CD14-positive monocyte (primary cell): ENCODE results near the gene CDC42BPB. TPM values are rescaled to one million over a fixed set of nuclear protein-coding genes. Genes with fewer than 3 reads are reported as not detected.

ENCODE experiments used
- DNase-seq, 3 donors: peaks; one replicate each; pipeline ENCODE4 v3.0.0-alpha.2; 2011 to 2022
- H2AFZ ChIP-seq: 2 replicates; pipeline ENCODE4 v1.6.0; 2012; ENCODE audit warnings: mild to moderate bottlenecking, low read depth, low read length, inconsistent platforms; ENCODE audit not compliant: insufficient read depth, poor library complexity, severe bottlenecking
- H3K27ac ChIP-seq, 2 donors: 1 replicate in 1 of 2; 2 replicates in 1 of 2; pipeline ENCODE4 v1.5.1; 2012 to 2013; ENCODE audit warnings: low read length in 2 of 2, control low read depth in 1 of 2, inconsistent platforms in 1 of 2, low read depth in 1 of 2, mild to moderate bottlenecking in 1 of 2
- H3K27me3 ChIP-seq, 2 donors: one replicate each; pipeline versions ENCODE4 v1.6.0 to v1.6.1; 2011 to 2013; ENCODE audit warnings: low read length in 2 of 2; ENCODE audit not compliant: control insufficient read depth in 2 of 2, insufficient read depth in 2 of 2
- H3K36me3 ChIP-seq, 2 donors: replicated peaks in 1 of 2; 1 replicate in 1 of 2; 2 replicates in 1 of 2; pipeline versions ENCODE4 v1.5.1 to v1.6.1; 2012 to 2013; ENCODE audit warnings: low read length in 2 of 2, control low read depth in 1 of 2, inconsistent platforms in 1 of 2, mild to moderate bottlenecking in 1 of 2; ENCODE audit not compliant: insufficient read depth in 2 of 2, control insufficient read depth in 1 of 2
- H3K4me1 ChIP-seq, 2 donors: 1 replicate in 1 of 2; 2 replicates in 1 of 2; pipeline versions ENCODE4 v1.5.1 to v1.6.1; 2012 to 2013; ENCODE audit warnings: low read length in 2 of 2, control low read depth in 1 of 2, inconsistent platforms in 1 of 2, mild to moderate bottlenecking in 1 of 2, moderate library complexity in 1 of 2; ENCODE audit not compliant: insufficient read depth in 2 of 2, control insufficient read depth in 1 of 2
- H3K4me2 ChIP-seq: replicated peaks from 2 replicates; pipeline ENCODE3; 2012; ENCODE audit warnings: low read length, moderate library complexity, mild to moderate bottlenecking; ENCODE audit not compliant: poor library complexity, severe bottlenecking; ENCODE audit errors: extremely low read depth
- H3K4me3 ChIP-seq, 3 experiments: fragments of 200-600 bp in 1 of 3; sonication (generic) in 1 of 3; replicated peaks in 1 of 3; 1 replicate in 2 of 3; 2 replicates in 1 of 3; pipeline ENCODE4 v1.5.1; 2011 to 2013; ENCODE audit warnings: low read length in 3 of 3, mild to moderate bottlenecking in 3 of 3, control low read depth in 2 of 3, low read depth in 2 of 3, inconsistent platforms in 1 of 3, moderate library complexity in 1 of 3
- H3K79me2 ChIP-seq: 2 replicates; pipeline ENCODE4 v1.6.0; 2012; ENCODE audit warnings: mild to moderate bottlenecking, control low read depth, inconsistent platforms, low read length, moderate library complexity; ENCODE audit not compliant: insufficient read depth
- H3K9ac ChIP-seq: 2 replicates; pipeline ENCODE4 v1.6.0; 2017; ENCODE audit warnings: low read length, mild to moderate bottlenecking; ENCODE audit not compliant: insufficient read depth, poor library complexity, severe bottlenecking
- H3K9me3 ChIP-seq, 2 donors: replicated peaks in 1 of 2; 1 replicate in 1 of 2; 2 replicates in 1 of 2; pipeline versions ENCODE4 v1.5.1 to v1.6.1; 2012 to 2013; ENCODE audit warnings: low read length in 2 of 2, control low read depth in 1 of 2; ENCODE audit not compliant: control insufficient read depth in 1 of 2, insufficient read depth in 1 of 2
- H4K20me1 ChIP-seq: 2 replicates; pipeline ENCODE4 v1.6.0; 2012; ENCODE audit warnings: mild to moderate bottlenecking, low read length, control low read depth, moderate library complexity; ENCODE audit not compliant: insufficient read depth
- H3K27ac Mint-ChIP-seq, 7 donors: one replicate each; pipeline ENCODE4 v1.8.0; 2020; ENCODE audit warnings: mild to moderate bottlenecking in 7 of 7, mixed read lengths in 7 of 7, moderate library complexity in 6 of 7, inconsistent platforms in 2 of 7
- H3K27me3 Mint-ChIP-seq, 3 donors: one replicate each; pipeline ENCODE4 v1.8.0; 2021 to 2022; ENCODE audit warnings: low read depth in 3 of 3, mild to moderate bottlenecking in 3 of 3, mixed read lengths in 3 of 3, moderate library complexity in 3 of 3, inconsistent platforms in 1 of 3
- H3K36me3 Mint-ChIP-seq, 2 donors: one replicate each; pipeline ENCODE4 v1.8.0; 2020; ENCODE audit warnings: mixed read lengths in 2 of 2, inconsistent platforms in 1 of 2, mild to moderate bottlenecking in 1 of 2
- H3K4me1 Mint-ChIP-seq: one replicate; pipeline ENCODE4 v1.8.0; 2020; ENCODE audit warnings: mild to moderate bottlenecking, mixed read lengths
- H3K4me3 Mint-ChIP-seq, 2 donors: one replicate each; pipeline ENCODE4 v1.8.0; 2020; ENCODE audit warnings: mild to moderate bottlenecking in 2 of 2, mixed read lengths in 2 of 2, moderate library complexity in 1 of 2
- H3K9me3 Mint-ChIP-seq, 7 donors: one replicate each; pipeline ENCODE4 v1.8.0; 2020 to 2022; ENCODE audit warnings: mixed read lengths in 7 of 7, mild to moderate bottlenecking in 6 of 7, moderate library complexity in 6 of 7, inconsistent platforms in 2 of 7
- CTCF ChIP-seq: fragments of 200-600 bp; IDR thresholded peaks from one replicate; pipeline ENCODE4 v1.8.0; 2022; ENCODE audit warnings: antibody characterized with exemption, mild to moderate bottlenecking
- WGBS: methylation state at CpG from one replicate; pipeline ENCODE4 v1.1.5; 2013; ENCODE audit warnings: missing lambda C conversion rate; ENCODE audit not compliant: insufficient coverage; 5-methylcytosine and 5-hydroxymethylcytosine counted together
- intact Hi-C, 2 donors: fragments of 100-400 bp; cut with micrococcal nuclease; formaldehyde crosslinking; loops; one replicate each; pipeline versions ENCODE4 v1.15.0 to v1.15.1; 2023
- polyA plus RNA-seq, 3 donors: library from polyadenylated mRNA; depleted of rRNA in 1 of 3; unstranded in 2 of 3; stranded (reverse) in 1 of 3; fragments of 300-500 nt in 2 of 3; fragments of >200 nt in 1 of 3; fragmentation: Illumina TruSeq in 2 of 3; gene quantifications; 1 replicate in 2 of 3; 2 replicates in 1 of 3; pipeline ENCODE4 v1.2.3, GENCODE V29; 2012 to 2021

The CDC42BPB gene
- polyA plus RNA-seq, 3 donors, result 0.25 to 19.0 (median 0.60) TPM

DNA sequence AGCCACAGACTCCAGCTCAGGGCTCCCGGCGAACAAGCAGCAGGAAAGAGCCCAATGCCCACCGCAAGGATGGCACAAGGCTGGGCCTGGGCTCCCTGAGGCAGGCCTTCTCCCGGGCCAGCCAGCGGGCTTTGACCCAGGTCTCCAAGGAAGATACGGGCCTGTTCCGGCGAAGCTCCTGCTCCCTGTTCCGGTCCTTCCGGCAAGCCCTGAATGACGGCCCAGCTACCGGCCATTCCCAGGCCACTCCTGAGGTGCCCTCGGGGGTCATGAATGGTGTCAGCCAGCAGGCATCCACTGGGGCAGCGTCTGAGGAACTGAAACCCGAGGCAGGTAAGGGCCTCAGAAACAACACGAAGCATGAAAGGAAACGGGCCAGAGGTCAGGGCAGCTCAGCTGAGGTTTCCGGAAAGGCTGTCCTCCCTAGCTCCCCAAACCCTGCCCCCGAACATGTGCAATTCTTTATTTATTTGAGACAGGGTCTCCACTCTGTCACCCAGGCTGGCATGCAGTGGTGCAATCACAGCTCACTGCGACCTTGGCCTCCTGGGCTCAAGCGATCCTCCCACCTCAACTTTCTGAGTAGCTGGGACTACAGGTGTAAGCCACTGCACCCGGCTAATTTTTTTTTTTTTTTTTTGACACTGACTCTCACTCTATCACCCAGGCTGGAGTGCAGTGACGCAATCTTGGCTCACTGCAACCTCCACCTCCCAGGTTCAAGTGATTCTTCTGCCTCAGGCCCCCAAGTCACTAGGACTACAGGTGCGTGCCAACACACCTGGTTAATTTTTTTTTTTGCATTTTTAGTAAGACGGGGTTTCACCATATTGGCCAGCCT lies 43.2 kb upstream of the CDC42BPB start:
- Histone ChIP-seq H3K4me1 (peaks cover 19 to 33% of the 10 kb centered on the region in 2 donors), H2AFZ (no peak overlapping the region), H3K27ac (no peak overlapping the region), H3K27me3 (peaks cover 21 to 38% of the 10 kb centered on the region in 2 donors), H3K4me2 (no peak overlapping the region), H3K9ac (no peak overlapping the region), H3K9me3 (peaks cover 0 to 10% of the 10 kb centered on the region in 2 donors), H3K36me3 (no peaks in the 10 kb centered on the region), H4K20me1 (no peaks in the 10 kb centered on the region), H3K4me3 (no peak overlapping the region), H3K79me2 (no peaks in the 10 kb centered on the region)
- H3K4me3 Mint-ChIP-seq, result no peak overlapping the region
- 94% methylated on average over 20 of the region's 25 CpGs for WGBS
- TF ChIP-seq CTCF, result no peak
- peaks cover 0 to 21% (median 5%) of the 10 kb centered on the region in 7 donors for H3K9me3 Mint-ChIP-seq
- H3K4me1 Mint-ChIP-seq, result peaks cover 12% of the 10 kb centered on the region
- H3K27ac Mint-ChIP-seq, result no peak overlapping the region
- peaks cover 7 to 8% of the 10 kb centered on the region in 2 donors for H3K36me3 Mint-ChIP-seq
- peaks cover 43 to 53% (median 51%) of the 10 kb centered on the region in 3 donors for H3K27me3 Mint-ChIP-seq
- DNase-seq, result no peak
- intact Hi-C loops, result loop anchor here in 1 of 2 donors (5.0 kb wide), 2 partner anchors 37 to 87 kb away; no protein-coding TSS in a partner anchor

- intact Hi-C loops, result loop anchor here in 1 of 2 donors (5.0 kb wide), 2 partner anchors 37 to 87 kb away; no protein-coding TSS in a partner anchor
- H3K4me3 Mint-ChIP-seq, result no peak overlapping the region
- H3K27me3 ChIP-seq, result peaks cover 21 to 38% of the 10 kb centered on the region in 2 donors
Observed at GRCh38 chr14:103099733-103100280, 42.5 kb upstream of the CDC42BPB start.

More at GRCh38 chr14:103099733-103100280, 42.5 kb upstream of the CDC42BPB start:
- Mint-ChIP-seq H3K27me3 (peaks cover 38 to 47% (median 44%) of the 10 kb centered on the region in 3 donors), H3K36me3 (peaks cover 7 to 8% of the 10 kb centered on the region in 2 donors), H3K9me3 (peaks cover 0 to 21% (median 5%) of the 10 kb centered on the region in 7 donors), H3K4me1 (peaks cover 7% of the 10 kb centered on the region), H3K27ac (no peak overlapping the region)
- H3K79me2 ChIP-seq, result no peaks in the 10 kb centered on the region
- H3K36me3 ChIP-seq, result no peaks in the 10 kb centered on the region
- peaks cover 12 to 28% of the 10 kb centered on the region in 2 donors for H3K4me1 ChIP-seq
- 91% methylated on average over 7 of the region's 8 CpGs for WGBS
- H3K4me2 ChIP-seq, result no peak overlapping the region
- TF ChIP-seq CTCF, result no peak
- H4K20me1 ChIP-seq, result no peaks in the 10 kb centered on the region
- DNase-seq, result no peak
- H3K4me3 ChIP-seq, result no peak overlapping the region
- H3K27ac ChIP-seq, result no peak overlapping the region
- H3K9me3 ChIP-seq, result peaks cover 0 to 10% of the 10 kb centered on the region in 2 donors
- no peak overlapping the region for H2AFZ ChIP-seq
- no peak overlapping the region for H3K9ac ChIP-seq
